ENCODE data around the gene KRT35. TPM values are rescaled to one million over a fixed set of nuclear protein-coding genes. Genes with fewer than 3 reads are reported as not detected.

KRT35 gene
- total RNA-seq (2022; extraction: Qiagen RNA extraction), result not detected in 5 replicates

DNA sequence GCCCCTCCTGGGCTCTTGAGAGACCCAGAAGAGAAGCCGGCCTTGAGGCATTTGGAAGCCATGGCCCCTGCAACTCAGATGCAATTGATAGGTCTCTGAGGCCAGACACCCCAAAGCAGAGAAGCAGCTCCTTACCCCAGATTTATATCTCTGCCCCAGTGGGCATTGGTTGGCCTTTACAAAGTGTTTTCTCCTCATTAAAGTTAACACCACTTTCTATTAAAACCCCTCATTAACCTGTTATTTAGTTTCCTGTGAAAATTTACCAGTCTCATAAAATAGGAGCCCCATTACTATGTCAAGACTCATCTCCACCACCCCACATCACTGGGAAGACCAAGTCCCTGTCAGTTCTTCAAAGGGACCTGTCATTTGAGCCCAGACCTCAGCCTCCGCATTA lies at the start of gene KRT35:
Gene KRT35 (minus strand): TSS at position 116 of the 400 bp plus-strand sequence. CDS start 54 bp downstream, at position 62.

DNA sequence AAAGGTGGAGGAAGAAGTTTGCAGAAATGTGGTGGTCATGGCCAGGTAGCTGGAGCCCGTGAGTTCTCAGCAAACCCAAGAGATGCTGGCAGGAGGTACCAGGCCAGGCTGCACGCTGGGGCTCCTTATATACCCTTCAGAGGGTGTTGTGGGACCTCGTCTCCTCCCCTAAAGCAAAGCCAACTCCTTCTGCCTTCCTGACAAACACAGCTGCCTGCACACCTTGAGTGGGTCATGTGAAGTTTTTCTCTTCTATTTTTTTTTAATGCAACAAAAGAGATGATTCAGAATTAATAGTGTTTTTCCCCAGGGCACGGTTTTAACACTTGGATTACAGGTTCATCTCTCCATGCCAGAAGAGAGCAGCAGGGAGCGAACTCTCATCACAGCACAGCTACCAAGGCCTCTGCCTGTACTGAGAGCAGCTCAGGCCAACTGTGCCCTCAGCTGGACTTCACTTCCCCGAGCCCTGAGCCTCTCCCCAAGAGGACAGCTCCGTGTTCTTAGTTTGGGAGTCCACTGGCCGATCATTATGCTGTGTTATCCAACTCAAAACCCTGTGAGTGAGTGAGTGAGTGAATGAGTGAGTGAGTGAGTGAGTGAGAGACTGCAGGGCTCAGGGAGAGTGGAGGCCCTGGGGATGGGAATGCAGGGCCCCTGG lies 38.0 kb upstream of the KRT35 start, which contains the start of gene KRT15:
Gene KRT15 (minus strand): TSS at position 102 of the 661 bp plus-strand sequence. CDS start 63 bp downstream, at position 39.

DNA sequence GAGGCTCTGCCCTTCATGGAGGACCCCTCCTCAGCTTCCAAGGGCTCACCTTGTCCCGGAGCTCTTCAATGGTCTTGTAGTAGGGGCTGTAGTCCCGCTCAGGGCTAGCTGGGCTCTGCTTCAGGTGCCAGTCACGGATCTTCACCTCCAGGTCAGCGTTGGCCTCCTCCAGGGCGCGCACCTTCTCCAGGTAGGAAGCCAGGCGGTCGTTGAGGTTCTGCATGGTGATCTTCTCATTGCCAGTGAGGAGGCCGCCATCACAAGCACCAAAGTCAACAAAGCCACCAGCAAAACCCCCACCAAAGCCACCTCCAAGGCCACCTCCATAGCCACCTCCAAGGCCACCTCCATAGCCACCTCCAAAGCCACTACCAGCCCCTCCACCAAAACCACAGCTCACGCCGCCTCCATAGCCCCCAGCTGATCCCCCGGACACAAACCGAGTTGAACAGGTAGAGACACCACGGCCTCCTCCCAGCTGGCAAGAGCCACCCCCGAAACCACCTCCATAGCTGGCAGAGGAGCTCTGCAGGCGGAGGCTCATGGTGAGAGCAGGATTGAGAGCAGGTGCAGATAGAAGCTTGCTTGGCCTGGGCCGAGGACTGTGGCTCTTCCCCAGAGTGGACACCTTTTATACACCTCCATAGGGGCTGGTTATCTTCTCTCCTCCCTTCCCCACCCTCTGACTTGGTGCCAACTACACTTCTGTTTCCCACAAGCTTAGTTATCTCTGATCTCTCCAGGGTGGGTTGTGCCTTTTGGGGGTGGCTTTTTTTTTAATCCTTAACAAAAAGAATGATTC lies 24.3 kb upstream of the KRT35 start, which contains the start of gene KRT13:
Gene KRT13 (minus strand): TSS at position 606 of the 802 bp plus-strand sequence. CDS start 62 bp downstream, at position 544.

DNA sequence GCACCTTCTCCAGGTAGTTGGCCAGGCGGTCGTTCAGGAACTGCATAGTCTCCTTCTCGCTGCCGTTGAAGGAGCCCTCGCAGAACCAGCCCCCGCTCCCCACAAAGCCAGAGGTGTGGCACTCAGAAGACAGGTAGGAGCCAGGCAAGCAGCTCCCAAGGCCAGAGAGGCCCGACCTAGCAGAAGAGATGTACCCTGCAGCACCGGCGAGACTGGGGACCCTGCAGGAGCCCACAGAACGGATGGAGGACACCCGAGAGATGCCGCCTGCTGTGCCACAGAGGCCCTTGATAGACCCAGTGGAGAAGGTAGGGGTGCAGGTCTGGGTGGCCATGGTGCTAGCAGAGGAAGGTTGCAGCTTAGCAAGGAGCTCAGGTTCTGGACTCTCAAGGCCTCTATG lies 8.6 kb upstream of the KRT35 start, which contains the start of gene KRT36:
Gene KRT36 (minus strand): TSS at position 380 of the 400 bp plus-strand sequence. CDS start 46 bp downstream, at position 334.

DNA sequence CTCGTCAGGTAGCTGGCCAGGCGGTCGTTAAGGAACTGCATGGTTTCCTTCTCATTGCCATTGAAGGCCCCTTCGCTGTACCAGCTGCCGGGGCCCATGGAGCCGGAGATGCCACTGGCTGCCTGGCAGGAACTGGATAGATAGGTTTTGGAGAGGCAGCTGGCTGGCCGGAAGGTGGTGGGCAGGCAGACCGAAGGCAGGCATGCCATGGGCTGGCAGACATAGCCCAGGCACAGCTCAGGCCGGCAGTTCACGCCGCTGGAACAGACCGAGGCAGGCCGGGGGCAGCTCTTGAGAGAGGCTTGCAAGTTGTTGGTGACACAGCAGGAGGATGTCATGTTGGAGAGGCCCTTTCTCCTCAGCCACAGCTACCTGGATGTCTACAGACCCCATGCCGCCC lies 14.0 kb downstream of the KRT35 start, which contains the start of gene KRT32:
Gene KRT32 (minus strand): TSS at position 399 of the 400 bp plus-strand sequence. CDS start 61 bp downstream, at position 338.

DNA sequence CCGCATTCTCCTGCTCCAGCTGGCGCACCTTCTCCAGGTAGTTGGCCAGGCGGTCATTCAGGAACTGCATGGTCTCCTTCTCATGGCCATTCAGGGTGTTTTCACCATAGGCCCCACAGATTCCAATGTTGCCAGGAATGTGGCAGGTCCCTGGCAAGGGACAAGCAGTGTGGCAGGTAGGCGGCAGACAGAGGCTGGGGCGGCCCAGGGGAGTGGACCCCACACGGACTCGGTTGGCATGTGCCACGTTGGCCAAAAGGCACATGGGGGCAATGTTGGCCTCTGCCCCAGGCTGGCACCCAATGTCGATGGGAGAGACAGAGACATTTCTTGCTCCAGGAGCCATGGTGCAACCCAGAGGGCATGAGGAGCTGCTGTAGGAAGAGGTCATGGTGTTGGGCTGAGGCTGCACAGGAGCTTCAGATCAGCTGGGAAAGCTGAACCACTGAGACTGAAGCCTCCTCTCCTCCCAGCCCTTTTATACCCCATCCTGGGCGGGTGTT lies 40.4 kb downstream of the KRT35 start, which contains the start of gene KRT38:
Gene KRT38 (minus strand): TSS at position 453 of the 503 bp plus-strand sequence. CDS start 62 bp downstream, at position 391.

Other genes starting within 250 kb of the KRT35 start
- gene KRTAP9-3, start 248.7 kb downstream of the KRT35 start, total RNA-seq (2022; extraction: Qiagen RNA extraction), result not detected in 5 replicates
- gene KRTAP9-8, start 243.2 kb downstream of the KRT35 start, total RNA-seq (2022; extraction: Qiagen RNA extraction), result not detected in 5 replicates
- gene KRTAP9-4, start 231.5 kb downstream of the KRT35 start, total RNA-seq (2022; extraction: Qiagen RNA extraction), result not detected in 5 replicates
- gene KRTAP9-9, start 225.8 kb downstream of the KRT35 start, total RNA-seq (2022; extraction: Qiagen RNA extraction), result not detected in 5 replicates
- not detected in 5 replicates for gene KRTAP9-6, start 215.8 kb downstream of the KRT35 start, total RNA-seq (2022; extraction: Qiagen RNA extraction)
- not detected in 5 replicates for gene KRTAP9-7, start 205.5 kb downstream of the KRT35 start, total RNA-seq (2022; extraction: Qiagen RNA extraction)
- gene KRTAP29-1, start 178.3 kb downstream of the KRT35 start, total RNA-seq (2022; extraction: Qiagen RNA extraction), result not detected in 5 replicates
- not detected in 5 replicates for gene KRTAP16-1, start 171.8 kb downstream of the KRT35 start, total RNA-seq (2022; extraction: Qiagen RNA extraction)
- gene KRTAP17-1, start 165.4 kb downstream of the KRT35 start, total RNA-seq (2022; extraction: Qiagen RNA extraction), result not detected in 5 replicates
- gene KRT33A, start 130.3 kb downstream of the KRT35 start, total RNA-seq (2022; extraction: Qiagen RNA extraction), result not detected in 5 replicates
- not detected in 5 replicates for gene KRT33B, start 111.3 kb downstream of the KRT35 start, total RNA-seq (2022; extraction: Qiagen RNA extraction)
- gene KRT34, start 98.8 kb downstream of the KRT35 start, total RNA-seq (2022; extraction: Qiagen RNA extraction), result 0.22 to 0.52 TPM (median 0.46 TPM) in 5 replicates
- not detected in 5 replicates for gene KRT31, start 83.5 kb downstream of the KRT35 start, total RNA-seq (2022; extraction: Qiagen RNA extraction)
- gene KRT37, start 56.6 kb downstream of the KRT35 start, total RNA-seq (2022; extraction: Qiagen RNA extraction), result not detected in 5 replicates
- gene KRT38, start 40.2 kb downstream of the KRT35 start, total RNA-seq (2022; extraction: Qiagen RNA extraction), result not detected in 5 replicates
- 0.05 to 0.07 TPM (median 0.06 TPM) in 3 of 5 replicates, not detected in the others for gene KRT32, start 13.8 kb downstream of the KRT35 start, total RNA-seq (2022; extraction: Qiagen RNA extraction)
- gene KRT36, start 8.8 kb upstream of the KRT35 start, total RNA-seq (2022; extraction: Qiagen RNA extraction), result not detected in 5 replicates
- gene KRT13, start 24.5 kb upstream of the KRT35 start, total RNA-seq (2022; extraction: Qiagen RNA extraction), result 0.09 to 0.29 TPM (median 0.24 TPM) in 5 replicates
- gene KRT15, start 37.7 kb upstream of the KRT35 start, total RNA-seq (2022; extraction: Qiagen RNA extraction), result 2.1 to 3.9 TPM (median 3.2 TPM) in 5 replicates
- gene KRT19, start 47.2 kb upstream of the KRT35 start, total RNA-seq (2022; extraction: Qiagen RNA extraction), result 40.6 to 55.7 TPM (median 46.2 TPM) in 5 replicates
- gene KRT9, start 90.9 kb upstream of the KRT35 start, total RNA-seq (2022; extraction: Qiagen RNA extraction), result not detected in 5 replicates
- 0.08 to 0.17 TPM (median 0.13 TPM) in 4 of 5 replicates, not detected in the other for gene KRT14, start 105.7 kb upstream of the KRT35 start, total RNA-seq (2022; extraction: Qiagen RNA extraction)
- 0.51 to 1.3 TPM (median 1.1 TPM) in 5 replicates for gene KRT16, start 131.6 kb upstream of the KRT35 start, total RNA-seq (2022; extraction: Qiagen RNA extraction)
- 0.54 to 1.9 TPM (median 0.78 TPM) in 5 replicates for gene KRT17, start 143.4 kb upstream of the KRT35 start, total RNA-seq (2022; extraction: Qiagen RNA extraction)
- gene EIF1, start 207.7 kb upstream of the KRT35 start, total RNA-seq (2022; extraction: Qiagen RNA extraction), result 1,220 to 1,509 TPM (median 1,323 TPM) in 5 replicates
- gene GAST, start 231.2 kb upstream of the KRT35 start, total RNA-seq (2022; extraction: Qiagen RNA extraction), result 0.38 to 0.59 TPM in 2 of 5 replicates, not detected in the others